Measurements from ENCODE around the gene COX6A1. TPM values are rescaled to one million over a fixed set of nuclear protein-coding genes. Genes with fewer than 3 reads are reported as not detected.

The COX6A1 gene
- total and polyA plus RNA-seq, 2 of the 13 experiments (the other 11 are each of a cell fraction or from before 2014, with no cell fraction given), result 542 to 673 TPM

DNA sequence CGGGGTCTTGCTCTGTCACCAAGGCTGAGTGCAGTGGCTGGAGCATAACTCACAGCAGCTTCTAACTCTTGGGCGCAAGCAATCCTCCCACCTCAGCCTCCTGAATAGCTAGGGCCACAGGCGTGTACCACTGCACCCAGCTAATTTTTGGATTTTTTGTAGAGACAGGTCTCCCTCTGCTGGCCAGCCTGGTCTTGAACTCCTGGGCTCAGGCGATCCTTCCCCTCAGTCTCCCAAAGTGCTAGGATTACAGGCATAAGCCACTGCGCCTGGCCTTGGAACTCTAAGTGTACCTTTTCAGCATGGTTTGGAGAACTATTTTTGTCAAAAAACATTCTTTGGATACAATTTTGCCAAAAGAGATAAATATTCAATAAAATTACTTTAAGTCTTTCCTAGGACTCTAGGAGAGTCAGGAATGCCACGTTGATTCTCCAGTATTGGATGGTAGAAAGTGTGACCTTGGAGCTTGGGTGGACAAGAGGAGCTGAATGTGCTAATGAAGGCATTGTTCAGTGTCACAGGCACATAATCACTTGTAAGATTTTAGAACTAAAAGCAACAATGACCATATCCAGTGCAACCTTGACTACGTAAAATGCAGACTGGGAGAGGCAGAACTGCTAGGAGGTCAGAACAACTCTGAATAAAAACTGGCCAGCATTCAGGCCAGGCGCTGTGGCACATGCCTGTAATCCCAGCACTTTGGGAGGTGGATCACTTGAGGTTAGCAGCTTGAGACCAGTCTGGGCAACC lies 28.8 kb downstream of the COX6A1 start (continued):
- no peak for TF ChIP-seq TRIM22 (IDR thresholded peaks at IDR 0.05)
- no peak for TF ChIP-seq ZNF282 (IDR thresholded peaks at IDR 0.05; ENCODE audit: partially characterized antibody)
- no peak for TF ChIP-seq SOX6 (IDR thresholded peaks at IDR 0.05)
- 0 out of 2 replicates have a peak, but pooled peaks have one; percentile 12 for TF ChIP-seq SOX6 (CRISPR knock-in tag; IDR thresholded peaks at IDR 0.05)
- TF ChIP-seq, protein P1, sequence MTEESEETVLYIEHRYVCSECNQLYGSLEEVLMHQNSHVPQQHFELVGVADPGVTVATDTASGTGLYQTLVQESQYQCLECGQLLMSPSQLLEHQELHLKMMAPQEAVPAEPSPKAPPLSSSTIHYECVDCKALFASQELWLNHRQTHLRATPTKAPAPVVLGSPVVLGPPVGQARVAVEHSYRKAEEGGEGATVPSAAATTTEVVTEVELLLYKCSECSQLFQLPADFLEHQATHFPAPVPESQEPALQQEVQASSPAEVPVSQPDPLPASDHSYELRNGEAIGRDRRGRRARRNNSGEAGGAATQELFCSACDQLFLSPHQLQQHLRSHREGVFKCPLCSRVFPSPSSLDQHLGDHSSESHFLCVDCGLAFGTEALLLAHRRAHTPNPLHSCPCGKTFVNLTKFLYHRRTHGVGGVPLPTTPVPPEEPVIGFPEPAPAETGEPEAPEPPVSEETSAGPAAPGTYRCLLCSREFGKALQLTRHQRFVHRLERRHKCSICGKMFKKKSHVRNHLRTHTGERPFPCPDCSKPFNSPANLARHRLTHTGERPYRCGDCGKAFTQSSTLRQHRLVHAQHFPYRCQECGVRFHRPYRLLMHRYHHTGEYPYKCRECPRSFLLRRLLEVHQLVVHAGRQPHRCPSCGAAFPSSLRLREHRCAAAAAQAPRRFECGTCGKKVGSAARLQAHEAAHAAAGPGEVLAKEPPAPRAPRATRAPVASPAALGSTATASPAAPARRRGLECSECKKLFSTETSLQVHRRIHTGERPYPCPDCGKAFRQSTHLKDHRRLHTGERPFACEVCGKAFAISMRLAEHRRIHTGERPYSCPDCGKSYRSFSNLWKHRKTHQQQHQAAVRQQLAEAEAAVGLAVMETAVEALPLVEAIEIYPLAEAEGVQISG (CRISPR knock-in tag; IDR thresholded peaks at IDR 0.05), result no peak
- TF ChIP-seq GZF1 (CRISPR knock-in tag; IDR thresholded peaks at IDR 0.05), result no peak
- no peak for TF ChIP-seq ZNF225 (CRISPR knock-in tag; IDR thresholded peaks at IDR 0.05)
- no peak for TF ChIP-seq SP4 (CRISPR knock-in tag; IDR thresholded peaks at IDR 0.05)
- no peak for TF ChIP-seq NCOA1 (CRISPR knock-in tag; IDR thresholded peaks at IDR 0.05)
- TF ChIP-seq HCFC1 (IDR thresholded peaks at IDR 0.05; ENCODE audit: low read depth, low read length), result no peak
- TF ChIP-seq NRL (CRISPR knock-in tag; IDR thresholded peaks at IDR 0.05; ENCODE audit: borderline replicate concordance), result no peak
- no peak for TF ChIP-seq POLR2G (IDR thresholded peaks at IDR 0.05; ENCODE audit: low read depth, low read length)
- TF ChIP-seq NFIB (CRISPR knock-in tag; IDR thresholded peaks at IDR 0.05; ENCODE audit: borderline replicate concordance), result no peak
- TF ChIP-seq ZNF766 (CRISPR knock-in tag; IDR thresholded peaks at IDR 0.05; ENCODE audit: borderline replicate concordance), result no peak
- no peak for TF ChIP-seq PAX8 (CRISPR knock-in tag; IDR thresholded peaks at IDR 0.05; ENCODE audit: borderline replicate concordance)
- no peak for TF ChIP-seq RFXAP (CRISPR knock-in tag; IDR thresholded peaks at IDR 0.05; ENCODE audit: borderline replicate concordance)

All from HepG2 (cell line).